Activated T-helper 2 cell treated with anti-CD3 and anti-CD28 coated beads, Interferon-gamma antibody, Interleukin-2, Interleukin-4, amounts not matched to agents 10 μg/mL and 5 μg/mL and 100 μg/mL, durations not matched to agents 14 hours and 24 hours and 36 hours (primary cell): ENCODE results near the gene C11orf68. TPM values are rescaled to one million over a fixed set of nuclear protein-coding genes. Genes with fewer than 3 reads are reported as not detected.

Source experiments
- DNase-seq: peaks from one replicate; pipeline ENCODE4 v3.0.0; 2021; ENCODE audit warnings: low spot score
- H3K27ac Mint-ChIP-seq: one replicate; pipeline ENCODE4 v1.8.0; 2021; ENCODE audit warnings: mixed read lengths
- H3K27me3 Mint-ChIP-seq: one replicate; pipeline ENCODE4 v1.8.0; 2021; ENCODE audit warnings: low read depth, mixed read lengths
- H3K36me3 Mint-ChIP-seq: one replicate; pipeline ENCODE4 v1.8.0; 2021; ENCODE audit warnings: low read depth, mixed read lengths
- H3K4me1 Mint-ChIP-seq: one replicate; pipeline ENCODE4 v1.8.0; 2021; ENCODE audit warnings: low read depth, mixed read lengths
- H3K4me3 Mint-ChIP-seq: one replicate; pipeline ENCODE4 v1.8.0; 2021; ENCODE audit warnings: low read depth, mild to moderate bottlenecking, moderate library complexity, mixed read lengths
- H3K9me3 Mint-ChIP-seq: one replicate; pipeline ENCODE4 v1.8.0; 2021; ENCODE audit warnings: mixed read lengths
- intact Hi-C: fragments of 100-400 bp; cut with micrococcal nuclease; formaldehyde crosslinking; loops from one replicate; pipeline ENCODE4 v1.15.1; 2023
- total RNA-seq: library from RNA; stranded (reverse); gene quantifications from 2 replicates; pipeline ENCODE4 v1.2.3, GENCODE V29; 2022

C11orf68 gene
- total RNA-seq: 23.7 and 23.8 TPM in 2 replicates

DNA sequence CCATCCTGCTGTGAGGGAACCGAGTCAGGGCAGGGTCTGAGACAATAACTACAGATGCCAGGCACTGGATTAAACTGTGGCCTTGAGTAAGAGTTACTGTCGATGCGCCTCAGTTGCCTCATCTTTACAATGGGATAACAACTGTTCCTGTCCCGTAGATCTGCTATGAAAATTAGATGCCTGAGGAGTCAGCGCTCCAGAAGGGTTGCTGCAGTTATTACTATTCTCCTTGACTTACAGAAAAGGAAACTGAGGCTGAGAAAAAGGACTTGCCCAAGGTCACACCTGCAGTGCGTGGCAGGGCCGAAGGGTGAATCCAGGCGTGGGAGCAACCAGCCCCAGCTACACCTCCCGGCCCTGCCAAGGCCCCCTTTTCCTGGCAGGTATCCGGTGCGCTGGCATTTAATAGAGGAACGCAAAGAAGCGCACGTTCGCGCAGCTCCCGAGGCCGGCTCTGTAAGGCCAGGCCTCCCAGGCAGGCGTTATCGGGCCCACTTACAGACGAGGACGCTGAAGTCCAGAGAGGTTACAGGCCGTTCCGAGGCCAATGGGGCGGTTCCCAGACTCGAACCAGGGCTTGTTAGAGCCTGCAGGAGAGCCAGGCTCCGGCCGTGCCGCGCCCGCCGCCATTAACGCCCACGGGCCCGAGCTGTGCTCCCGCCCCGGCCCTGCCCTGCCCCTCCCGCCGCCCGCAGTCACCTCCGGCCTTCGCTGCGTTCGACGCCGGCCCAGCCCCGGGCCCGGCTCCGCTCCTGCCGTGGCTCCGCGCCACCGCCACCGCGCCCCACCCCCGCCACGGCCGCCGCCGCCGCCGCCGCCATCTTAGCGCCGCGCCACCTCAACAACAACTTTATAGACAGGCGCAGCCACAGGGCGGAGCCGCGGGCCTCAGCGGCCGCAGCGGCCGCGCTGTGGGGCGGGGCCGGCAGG is at the start of gene C11orf68:
Gene C11orf68 (minus strand): TSS at position 852 of the 930 bp plus-strand sequence. CDS start 31 bp downstream, at position 821.
- Mint-ChIP-seq H3K9me3 (no peaks in the 10 kb centered on the region), H3K36me3 (peaks cover 39% of the 10 kb centered on the region), H3K4me3 (peak within 1 kb of the TSS; percentile 88), H3K27me3 (no peaks in the 10 kb centered on the region), H3K4me1 (peaks cover 19% of the 10 kb centered on the region), H3K27ac (peak within 1 kb of the TSS; percentile 85)
- intact Hi-C loops: loop anchor here (1.0 to 2.0 kb wide), 4 partner anchors 10 to 59 kb away; partner anchors contain the start of genes FOSL1 and SART1
- no peak for DNase-seq

DNA sequence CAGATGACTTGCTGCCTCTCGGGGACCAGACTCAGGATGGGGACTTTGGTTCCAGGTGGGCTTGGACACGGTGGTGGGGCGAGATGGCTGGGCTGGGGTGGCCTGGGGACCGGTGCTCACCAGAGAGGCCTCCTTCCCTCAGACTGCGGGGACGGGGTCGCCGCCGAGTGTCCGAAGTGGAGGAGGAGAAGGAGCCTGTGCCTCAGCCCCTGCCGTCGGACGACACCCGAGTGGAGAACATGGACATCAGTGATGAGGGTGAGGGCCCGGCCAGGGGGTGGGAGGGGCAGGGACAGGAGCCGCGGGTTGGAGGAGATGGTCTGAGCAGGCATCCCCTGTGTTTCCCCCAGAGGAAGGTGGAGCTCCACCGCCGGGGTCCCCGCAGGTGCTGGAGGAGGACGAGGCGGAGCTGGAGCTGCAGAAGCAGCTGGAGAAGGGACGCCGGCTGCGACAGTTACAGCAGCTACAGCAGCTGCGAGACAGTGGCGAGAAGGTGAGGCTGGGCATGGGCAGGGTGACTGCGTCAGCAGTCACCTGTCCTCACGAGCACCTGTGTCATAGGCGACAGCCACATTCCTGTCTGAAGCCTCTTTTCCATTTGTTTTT is 48.6 kb upstream of the C11orf68 start:
- intact Hi-C loops: no loop called here
- H3K36me3 Mint-ChIP-seq: peaks cover 80% of the 10 kb centered on the region
- no peaks in the 10 kb centered on the region for H3K9me3 Mint-ChIP-seq
- no peak for DNase-seq
- no peak overlapping the region for H3K4me3 Mint-ChIP-seq
- H3K27ac Mint-ChIP-seq: no peak overlapping the region
- H3K4me1 Mint-ChIP-seq: peaks cover 16% of the 10 kb centered on the region
- no peaks in the 10 kb centered on the region for H3K27me3 Mint-ChIP-seq

DNA sequence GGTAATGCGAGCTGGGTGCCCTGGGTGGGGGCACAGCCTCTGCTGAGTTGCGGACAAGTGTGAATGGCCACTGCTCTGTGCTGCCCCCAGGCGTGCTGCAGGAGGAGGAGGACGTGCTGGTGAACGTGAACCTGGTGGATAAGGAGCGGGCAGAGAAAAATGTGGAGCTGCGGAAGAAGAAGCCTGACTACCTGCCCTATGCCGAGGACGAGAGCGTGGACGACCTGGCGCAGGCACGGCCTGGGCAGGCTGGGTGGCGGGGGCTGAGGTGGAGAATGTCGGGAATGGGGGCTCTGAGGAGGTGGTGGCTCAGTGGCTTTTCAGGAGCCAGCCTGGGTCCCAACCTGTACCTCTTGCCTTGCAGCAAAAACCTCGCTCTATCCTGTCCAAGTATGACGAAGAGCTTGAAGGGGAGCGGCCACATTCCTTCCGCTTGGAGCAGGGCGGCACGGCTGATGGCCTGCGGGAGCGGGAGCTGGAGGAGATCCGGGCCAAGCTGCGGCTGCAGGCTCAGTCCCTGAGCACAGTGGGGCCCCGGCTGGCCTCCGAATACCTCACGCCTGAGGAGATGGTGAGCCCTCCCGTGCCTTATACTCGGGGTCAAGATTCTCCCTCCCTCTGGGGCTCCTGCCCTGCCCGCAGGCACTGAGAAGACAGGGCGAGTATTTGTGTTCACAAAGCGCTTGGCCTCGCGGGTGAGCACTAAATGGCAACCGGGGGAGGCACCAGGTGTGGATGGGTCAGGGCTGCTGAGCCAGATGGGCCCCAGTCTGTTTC is 47.3 kb upstream of the C11orf68 start:
- H3K27ac Mint-ChIP-seq: no peak overlapping the region
- no peak for DNase-seq
- intact Hi-C loops: no loop called here
- peaks cover 20% of the 10 kb centered on the region for H3K4me1 Mint-ChIP-seq
- peaks cover 78% of the 10 kb centered on the region for H3K36me3 Mint-ChIP-seq
- H3K4me3 Mint-ChIP-seq: no peak overlapping the region
- H3K9me3 Mint-ChIP-seq: no peaks in the 10 kb centered on the region
- no peaks in the 10 kb centered on the region for H3K27me3 Mint-ChIP-seq

DNA sequence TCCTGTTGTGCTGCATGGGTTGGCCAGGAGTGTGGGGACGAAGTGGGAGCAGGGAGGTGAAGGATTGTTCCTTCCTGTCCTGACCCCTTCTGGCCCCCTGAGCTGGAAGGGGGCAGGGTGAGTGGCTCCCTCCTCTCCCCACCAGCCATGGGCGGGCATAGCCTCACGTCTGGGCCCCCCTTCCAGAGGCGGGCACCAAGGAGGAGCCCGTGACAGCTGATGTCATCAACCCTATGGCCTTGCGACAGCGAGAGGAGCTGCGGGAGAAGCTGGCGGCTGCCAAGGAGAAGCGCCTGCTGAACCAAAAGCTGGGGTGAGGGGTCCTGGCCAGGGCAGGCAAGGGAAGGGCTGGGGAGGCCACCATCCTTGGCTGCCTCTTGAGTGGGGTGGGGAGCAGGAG is 46.0 kb upstream of the C11orf68 start:
- no peak overlapping the region for H3K4me3 Mint-ChIP-seq
- DNase-seq: no peak
- intact Hi-C loops: no loop called here
- peaks cover 71% of the 10 kb centered on the region for H3K36me3 Mint-ChIP-seq
- H3K27ac Mint-ChIP-seq: no peak overlapping the region
- H3K9me3 Mint-ChIP-seq: no peaks in the 10 kb centered on the region
- peaks cover 24% of the 10 kb centered on the region for H3K4me1 Mint-ChIP-seq
- H3K27me3 Mint-ChIP-seq: no peaks in the 10 kb centered on the region

DNA sequence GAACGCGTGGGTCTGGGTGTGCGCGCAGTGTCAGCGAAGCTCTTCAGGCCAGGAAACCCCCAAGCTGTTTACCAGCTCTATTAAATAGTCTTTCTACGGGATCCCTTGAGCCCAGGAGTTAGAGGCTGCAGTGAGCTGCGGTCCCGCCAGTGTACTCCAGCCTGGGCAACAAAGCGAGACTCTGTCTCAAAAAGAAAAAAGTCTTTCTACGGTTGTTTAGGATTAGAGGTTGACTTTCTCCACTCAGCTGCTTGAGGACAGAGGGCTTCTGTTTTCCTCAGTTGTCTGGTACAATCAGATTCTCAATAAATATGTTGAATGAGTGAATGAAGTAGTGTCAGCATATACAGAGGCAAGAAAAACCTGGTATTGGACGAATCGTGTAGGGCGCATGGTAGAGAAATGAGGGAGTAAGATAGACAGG is 43.3 kb upstream of the C11orf68 start:
- intact Hi-C loops: no loop called here
- Mint-ChIP-seq H3K36me3 (peaks cover 49% of the 10 kb centered on the region), H3K9me3 (no peaks in the 10 kb centered on the region), H3K4me1 (peaks cover 29% of the 10 kb centered on the region), H3K27me3 (no peaks in the 10 kb centered on the region), H3K27ac (peak overlapping the region; percentile 59), H3K4me3 (peak overlapping the region; percentile 96)
- no peak for DNase-seq

DNA sequence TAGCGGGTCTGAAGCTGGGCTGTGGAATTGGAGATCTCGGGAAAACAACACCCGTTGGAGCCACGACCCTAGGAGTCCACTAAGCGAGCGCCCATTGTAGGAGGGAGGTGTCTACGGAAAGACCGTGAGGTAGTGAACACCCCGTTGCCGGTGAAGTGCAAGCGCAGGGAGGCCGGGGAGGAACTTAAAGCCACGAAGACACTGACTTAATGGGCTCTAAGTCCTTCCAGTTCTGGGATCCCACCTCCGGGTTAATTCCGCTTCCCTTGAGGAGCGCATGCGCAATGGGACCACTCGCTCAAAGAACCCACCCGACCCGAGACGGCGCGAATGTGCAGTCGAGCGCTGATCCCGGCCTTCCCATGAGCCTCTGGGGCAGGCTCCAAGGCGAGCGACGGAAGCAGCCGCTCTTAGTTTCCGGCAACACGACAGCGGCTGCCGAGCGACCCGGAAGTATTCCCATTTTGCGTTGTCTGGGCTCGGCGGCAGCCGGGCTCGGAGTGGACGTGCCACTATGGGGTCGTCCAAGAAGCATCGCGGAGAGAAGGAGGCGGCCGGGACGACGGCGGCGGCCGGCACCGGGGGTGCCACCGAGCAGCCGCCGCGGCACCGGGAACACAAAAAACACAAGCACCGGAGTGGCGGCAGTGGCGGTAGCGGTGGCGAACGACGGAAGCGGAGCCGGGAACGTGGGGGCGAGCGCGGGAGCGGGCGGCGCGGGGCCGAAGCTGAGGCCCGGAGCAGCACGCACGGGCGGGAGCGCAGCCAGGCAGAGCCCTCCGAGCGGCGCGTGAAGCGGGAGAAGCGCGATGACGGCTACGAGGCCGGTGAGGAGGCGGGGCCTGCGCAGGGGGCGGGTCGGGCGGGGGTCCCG is 42.6 kb upstream of the C11orf68 start, which contains the start of gene SART1:
Gene SART1 (plus strand): TSS at position 468 of the 874 bp plus-strand sequence. CDS start 47 bp downstream, at position 515.
- intact Hi-C loops: loop anchor here (1.0 to 2.0 kb wide), 4 partner anchors 33 to 73 kb away; partner anchors contain the start of genes BANF1, C11orf68, DRAP1 and EIF1AD
- H3K9me3 Mint-ChIP-seq: no peaks in the 10 kb centered on the region
- H3K27ac Mint-ChIP-seq: peak within 1 kb of the TSS; percentile 97
- peak; percentile 94 for DNase-seq
- H3K36me3 Mint-ChIP-seq: peaks cover 42% of the 10 kb centered on the region
- peaks cover 35% of the 10 kb centered on the region for H3K4me1 Mint-ChIP-seq
- no peaks in the 10 kb centered on the region for H3K27me3 Mint-ChIP-seq
- peak within 1 kb of the TSS; percentile 96 for H3K4me3 Mint-ChIP-seq

DNA sequence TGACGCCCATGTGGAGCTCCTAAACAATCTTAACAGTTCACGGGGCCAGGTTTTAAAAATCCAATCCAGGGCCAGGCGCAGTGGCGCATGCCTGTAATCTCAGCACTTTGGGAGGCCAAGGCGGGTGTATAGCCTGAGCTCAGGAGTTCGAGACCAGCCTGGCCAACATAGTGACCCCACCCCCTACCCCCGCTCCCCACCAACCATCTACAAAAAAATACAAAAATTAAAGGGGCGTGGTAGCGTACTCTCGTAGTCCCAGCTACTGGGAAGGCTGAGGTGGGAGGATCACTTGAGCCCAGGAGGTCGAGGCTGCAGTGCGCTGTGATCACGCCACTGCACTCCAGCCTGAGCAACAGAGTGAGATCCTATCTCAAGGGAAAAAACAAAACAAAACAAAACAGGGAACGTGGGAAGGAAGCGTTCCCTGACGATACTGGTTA is 42.0 kb upstream of the C11orf68 start:
- Mint-ChIP-seq H3K4me3 (peak overlapping the region; percentile 96), H3K4me1 (peaks cover 36% of the 10 kb centered on the region), H3K9me3 (no peaks in the 10 kb centered on the region), H3K27me3 (no peaks in the 10 kb centered on the region), H3K27ac (peak overlapping the region; percentile 97), H3K36me3 (peaks cover 35% of the 10 kb centered on the region)
- intact Hi-C loops: loop anchor here (1.0 to 2.0 kb wide), 4 partner anchors 32 to 72 kb away; partner anchors contain the start of genes BANF1, C11orf68, DRAP1 and EIF1AD
- DNase-seq: no peak

DNA sequence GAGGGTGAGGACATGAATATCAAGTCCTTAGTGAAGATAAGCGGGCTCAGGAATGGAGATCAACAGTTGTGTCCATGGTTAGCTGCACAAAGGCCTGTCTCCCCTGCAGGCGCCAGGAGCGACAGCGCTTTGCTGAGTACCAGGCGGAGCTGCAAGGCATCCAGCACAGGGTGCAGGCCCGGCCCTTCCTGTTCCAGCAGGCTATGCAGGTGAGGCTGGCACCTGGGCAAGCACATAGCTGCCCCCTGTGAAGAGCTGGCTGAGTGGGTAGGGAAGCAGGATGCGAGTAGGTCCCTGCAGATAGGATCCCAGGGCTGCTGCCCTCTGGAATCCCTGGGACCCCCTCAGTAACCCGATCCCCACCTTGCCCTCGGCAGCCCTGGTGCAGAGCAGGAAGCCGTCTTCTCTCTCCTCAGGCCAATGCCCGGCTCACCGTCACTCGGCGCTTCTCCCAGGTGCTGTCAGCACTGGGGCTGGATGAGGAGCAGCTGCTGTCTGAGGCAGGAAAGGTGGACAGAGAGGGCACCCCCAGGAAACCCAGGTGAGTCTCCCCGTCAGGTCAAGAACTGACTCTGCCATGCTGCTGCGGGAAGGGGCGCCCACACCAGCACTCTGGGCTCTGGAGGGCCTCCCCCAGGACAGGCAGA is 40.0 kb upstream of the C11orf68 start:
- H3K36me3 Mint-ChIP-seq: peaks cover 19% of the 10 kb centered on the region
- H3K27ac Mint-ChIP-seq: no peak overlapping the region
- H3K4me3 Mint-ChIP-seq: no peak overlapping the region
- H3K4me1 Mint-ChIP-seq: peaks cover 31% of the 10 kb centered on the region
- no peak for DNase-seq
- H3K9me3 Mint-ChIP-seq: no peaks in the 10 kb centered on the region
- intact Hi-C loops: no loop called here
- no peaks in the 10 kb centered on the region for H3K27me3 Mint-ChIP-seq

DNA sequence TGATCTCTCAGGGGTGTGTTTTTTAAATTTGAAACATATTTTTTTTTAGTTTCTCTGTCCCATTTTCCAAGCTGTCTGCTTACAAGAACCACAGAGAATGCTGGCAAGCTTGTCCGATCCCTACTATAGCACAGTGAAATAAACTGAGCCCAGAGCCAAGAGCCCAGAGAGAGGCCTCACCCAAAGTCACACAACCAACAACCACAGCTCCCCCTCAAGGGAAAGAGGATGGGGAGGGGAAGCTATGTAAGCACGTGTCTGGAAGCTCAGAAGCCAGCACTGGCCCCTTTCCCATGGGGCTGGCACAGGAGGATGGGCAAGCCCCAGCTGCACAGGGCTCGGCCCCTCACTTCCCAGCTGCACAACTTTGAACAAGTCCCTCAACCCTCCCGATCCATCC is 39.4 kb upstream of the C11orf68 start:
- H3K9me3 Mint-ChIP-seq: no peaks in the 10 kb centered on the region
- peaks cover 29% of the 10 kb centered on the region for H3K4me1 Mint-ChIP-seq
- H3K36me3 Mint-ChIP-seq: peaks cover 15% of the 10 kb centered on the region
- no peak overlapping the region for H3K4me3 Mint-ChIP-seq
- H3K27ac Mint-ChIP-seq: no peak overlapping the region
- H3K27me3 Mint-ChIP-seq: no peaks in the 10 kb centered on the region
- intact Hi-C loops: no loop called here
- no peak for DNase-seq

DNA sequence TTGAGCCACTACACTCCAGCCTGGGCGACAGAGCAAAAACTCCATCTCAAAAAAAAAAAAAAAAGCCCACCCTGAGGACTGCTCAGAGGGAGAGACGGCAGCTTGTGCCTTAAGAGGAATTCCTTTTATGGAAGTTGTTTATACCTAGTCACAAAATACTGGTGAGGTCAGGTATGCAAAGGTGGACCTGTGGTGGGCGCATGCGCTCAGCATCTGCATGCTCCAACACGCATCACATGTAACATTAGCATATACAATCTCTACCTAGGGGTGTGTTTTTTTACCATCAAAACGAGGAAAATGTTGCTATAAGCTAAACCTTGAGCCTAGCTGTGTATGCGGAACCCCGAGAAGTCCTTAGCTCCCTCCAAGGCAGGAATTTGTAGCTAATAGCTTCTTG is 35.9 kb upstream of the C11orf68 start:
- peaks cover 13% of the 10 kb centered on the region for H3K4me1 Mint-ChIP-seq
- DNase-seq: no peak
- H3K27me3 Mint-ChIP-seq: peaks cover 3% of the 10 kb centered on the region
- intact Hi-C loops: no loop called here
- H3K27ac Mint-ChIP-seq: no peak overlapping the region
- no peaks in the 10 kb centered on the region for H3K9me3 Mint-ChIP-seq
- H3K36me3 Mint-ChIP-seq: no peaks in the 10 kb centered on the region
- no peak overlapping the region for H3K4me3 Mint-ChIP-seq

DNA sequence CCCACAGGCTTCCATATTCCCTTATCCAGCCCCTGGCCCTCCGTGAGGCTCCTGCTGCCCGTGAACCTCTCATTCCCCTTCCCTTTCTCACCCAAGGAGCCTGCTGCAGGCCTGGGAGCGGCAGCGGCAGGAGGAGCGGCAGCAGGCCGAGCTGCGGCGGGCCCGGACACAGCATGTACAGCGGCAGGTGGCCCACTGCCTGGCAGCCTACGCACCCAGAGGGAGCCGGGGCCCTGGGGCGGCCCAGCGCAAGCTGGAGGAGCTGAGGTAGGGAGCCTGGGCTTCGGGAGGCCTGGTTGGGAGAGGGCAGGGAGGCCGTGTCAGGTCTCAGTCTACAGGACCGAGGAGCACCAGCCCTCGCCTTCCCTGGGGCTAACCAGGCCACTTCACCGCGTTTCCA is 34.6 kb upstream of the C11orf68 start:
- Mint-ChIP-seq H3K4me1 (peaks cover 13% of the 10 kb centered on the region), H3K27me3 (peaks cover 3% of the 10 kb centered on the region), H3K9me3 (no peaks in the 10 kb centered on the region), H3K27ac (no peak overlapping the region), H3K4me3 (no peak overlapping the region), H3K36me3 (no peaks in the 10 kb centered on the region)
- DNase-seq: no peak
- intact Hi-C loops: no loop called here
